Measurements from ENCODE around the gene STAT4. TPM values are rescaled to one million over a fixed set of nuclear protein-coding genes. Genes with fewer than 3 reads are reported as not detected.

Gene STAT4
- total RNA-seq, 1 experiment from 2014 or later = 0.33 TPM

- Histone ChIP-seq H3K4me1 (ENCODE audit: insufficient read depth, low read length) (no peaks in the 10 kb centered on the region), H3K27me3 (ENCODE audit: insufficient read depth, low read length) (no peaks in the 10 kb centered on the region), H4K8ac (replicated peaks; ENCODE audit: insufficient read length, low read depth, low read length) (no peak overlapping the region), H3K27ac (ENCODE audit: insufficient read length, low read depth, low read length) (no peak overlapping the region), H2BK15ac (ENCODE audit: low read depth, low read length) (no peak overlapping the region), H3K18ac (ENCODE audit: insufficient read length, low read depth, low read length) (no peak overlapping the region), H2BK12ac (ENCODE audit: insufficient read length, low read depth, low read length) (no peak overlapping the region), H3K56ac (ENCODE audit: insufficient read length, low read depth, low read length) (no peak overlapping the region), H2AFZ (ENCODE audit: low read length) (no peak overlapping the region), H4K20me1 (ENCODE audit: control insufficient read depth, insufficient read depth, insufficient read length) (no peaks in the 10 kb centered on the region), H3K14ac (ENCODE audit: insufficient read depth, low read length) (no peak overlapping the region), H3K9ac (ENCODE audit: extremely low read depth, insufficient read length, low read length) (no peak overlapping the region), H2BK120ac (ENCODE audit: low read depth, low read length, poor library complexity, severe bottlenecking) (no peak overlapping the region), H3T11ph (ENCODE audit: low read length) (no peak overlapping the region), H4K91ac (ENCODE audit: insufficient read length, low read depth, low read length) (no peak overlapping the region), H2BK5ac (ENCODE audit: insufficient read length, low read length) (no peak overlapping the region), H3K79me1 (ENCODE audit: insufficient read depth, low read depth, low read length, poor library complexity, severe bottlenecking) (no peaks in the 10 kb centered on the region), H2AK5ac (ENCODE audit: insufficient read length, low read length) (no peak overlapping the region), H3K79me2 (ENCODE audit: insufficient read depth, low read length) (no peaks in the 10 kb centered on the region), H4K5ac (ENCODE audit: insufficient read length, low read depth, low read length) (no peak overlapping the region), H3K9me3 (ENCODE audit: control insufficient read depth, low read depth, low read length) (no peaks in the 10 kb centered on the region), H3K23me2 (ENCODE audit: insufficient read length, low read depth, low read length, poor library complexity, severe bottlenecking) (no peaks in the 10 kb centered on the region), H2BK20ac (ENCODE audit: low read depth, low read length, poor library complexity, severe bottlenecking) (no peak overlapping the region), H3K4ac (ENCODE audit: low read depth, low read length) (no peak overlapping the region), H3K23ac (ENCODE audit: insufficient read length, low read depth, low read length) (no peak overlapping the region), H3K4me2 (ENCODE audit: insufficient read depth, insufficient read length, low read length) (no peak overlapping the region)
- Mint-ChIP-seq H3K36me3 (ENCODE audit: insufficient read depth in 1 of 3, low read depth in 3 of 3) (no peaks in the 10 kb centered on the region), H3K4me3 (no peak overlapping the region), H3K27me3 (ENCODE audit: low read depth) (no peaks in the 10 kb centered on the region), H3K4me1 (no peaks in the 10 kb centered on the region), H3K27ac (no peak overlapping the region), H3K9me3 (no peaks in the 10 kb centered on the region)
- no peak for DNase-seq
- TF ChIP-seq CTCF (conservative IDR thresholded peaks at IDR 0.05) = no peak
- WGBS (ENCODE audit: extremely low coverage, insufficient read length, low lambda C conversion rate) = no CpG with 5 or more reads among the region's 4 CpGs
Measured at GRCh38 chr2:191108331-191108730, 42.5 kb downstream of the STAT4 start.
